OCI-LY7 (cell line): ENCODE results near the gene CHCHD1. TPM values are rescaled to one million over a fixed set of nuclear protein-coding genes. Genes with fewer than 3 reads are reported as not detected.

Experiments used
- BruUV-seq: library from RNA; stranded (reverse); fragments of 400-500 nt; replicated peaks from 2 replicates; lab custom pipeline; 2021; lab: Mats Ljungman, UMichigan
- CTCF ChIA-PET: fragments of 300-600 bp; sonication (Branson Sonifier 250); formaldehyde crosslinking; loops from one replicate; lab custom pipeline; 2022; ENCODE audit warnings: antibody characterized with exemption; ENCODE audit not compliant: unreplicated experiment; lab: Charles Lee
- POLR2A ChIA-PET: fragments of 300-600 bp; sonication (Branson Sonifier 250); formaldehyde crosslinking; loops from one replicate; lab custom pipeline; 2022; ENCODE audit warnings: antibody characterized with exemption; lab: Charles Lee
- DNase-seq: peaks from one replicate; pipeline ENCODE4 v3.0.0-alpha.2; 2015; ENCODE audit warnings: low spot score
- H2AFZ ChIP-seq: fragments of 200-600 bp; sonication (generic), shearing (Covaris generic); 2 replicates; pipeline ENCODE4 v1.6.1; 2014; ENCODE audit warnings: mild to moderate bottlenecking, antibody characterized with exemption, low read length, moderate library complexity
- H3K27ac ChIP-seq: fragments of 200-600 bp; sonication (generic); 2 replicates; pipeline ENCODE4 v1.5.1; 2014; ENCODE audit warnings: mixed run types, low read depth, mild to moderate bottlenecking, moderate library complexity, low read length, inconsistent platforms; ENCODE audit not compliant: poor library complexity, severe bottlenecking
- H3K36me3 ChIP-seq: fragments of 200-600 bp; sonication (generic); 2 replicates; pipeline ENCODE4 v1.6.1; 2014; ENCODE audit warnings: mild to moderate bottlenecking, antibody characterized with exemption, low read length, moderate library complexity, mixed read lengths; ENCODE audit not compliant: insufficient read depth
- H3K4me1 ChIP-seq: fragments of 200-600 bp; sonication (generic); 2 replicates; pipeline ENCODE4 v1.5.1; 2014; ENCODE audit warnings: mild to moderate bottlenecking, low read length; ENCODE audit not compliant: insufficient read depth, poor library complexity, severe bottlenecking
- H3K4me2 ChIP-seq: fragments of 200-600 bp; sonication (generic); 2 replicates; pipeline ENCODE4 v1.6.1; 2014; ENCODE audit warnings: mild to moderate bottlenecking, low read length
- H3K4me3 ChIP-seq: fragments of 200-600 bp; sonication (generic); 2 replicates; pipeline ENCODE4 v1.5.1; 2014; ENCODE audit warnings: mild to moderate bottlenecking, low read depth, low read length; ENCODE audit not compliant: poor library complexity, severe bottlenecking
- H3K79me2 ChIP-seq: fragments of 200-600 bp; sonication (generic); 2 replicates; pipeline ENCODE4 v1.6.1; 2016; ENCODE audit warnings: low read depth, mild to moderate bottlenecking, low read length, moderate library complexity, mixed read lengths; ENCODE audit not compliant: insufficient read depth
- H3K9me2 ChIP-seq: fragments of 200-600 bp; sonication (generic); 2 replicates; pipeline ENCODE4 v1.6.1; 2016; ENCODE audit warnings: mild to moderate bottlenecking, low read length, mixed read lengths; ENCODE audit not compliant: insufficient read depth
- H3K9me3 ChIP-seq: fragments of 200-600 bp; sonication (generic); 2 replicates; pipeline ENCODE4 v1.6.1; 2014; ENCODE audit warnings: mild to moderate bottlenecking, mixed run types, low read length, mixed read lengths
- H4K20me1 ChIP-seq: fragments of 200-600 bp; sonication (generic); 2 replicates; pipeline ENCODE4 v1.6.1; 2014; ENCODE audit warnings: mild to moderate bottlenecking, antibody characterized with exemption, low read length, moderate library complexity, mixed read lengths; ENCODE audit not compliant: insufficient read depth
- EZH2phosphoT487 ChIP-seq: fragments of 200-600 bp; sonication (generic); IDR thresholded peaks from 2 replicates; pipeline ENCODE4 v1.6.1; 2018; ENCODE audit warnings: low read depth, borderline replicate concordance, mild to moderate bottlenecking, mixed run types, antibody characterized with exemption, low read length, moderate library complexity, mixed read lengths
- intact Hi-C: fragments of 100-400 bp; cut with micrococcal nuclease; formaldehyde crosslinking; loops from one replicate; pipeline ENCODE4 v1.10.0; 2022; ENCODE audit not compliant: unreplicated experiment
- total RNA-seq, 2 experiments: library from RNA; depleted of rRNA in 1 of 2; stranded (reverse); fragments of >200 nt in 1 of 2; shearing (Covaris generic) in 1 of 2; gene quantifications; 2 replicates each; pipeline ENCODE4 v1.2.3, GENCODE V29; 2014 to 2022
- TF ChIP-seq, protein P1 (sequence below): fragments of 200-600 bp; sonication (generic); conservative IDR thresholded peaks from 2 replicates; pipeline ENCODE4 v1.5.1; 2014; ENCODE audit warnings: mild to moderate bottlenecking, antibody characterized with exemption, low read length, moderate library complexity, mixed read lengths

Gene CHCHD1
- total RNA-seq, 2 experiments from 2014 or later, result 36.6 to 55.6 TPM

DNA sequence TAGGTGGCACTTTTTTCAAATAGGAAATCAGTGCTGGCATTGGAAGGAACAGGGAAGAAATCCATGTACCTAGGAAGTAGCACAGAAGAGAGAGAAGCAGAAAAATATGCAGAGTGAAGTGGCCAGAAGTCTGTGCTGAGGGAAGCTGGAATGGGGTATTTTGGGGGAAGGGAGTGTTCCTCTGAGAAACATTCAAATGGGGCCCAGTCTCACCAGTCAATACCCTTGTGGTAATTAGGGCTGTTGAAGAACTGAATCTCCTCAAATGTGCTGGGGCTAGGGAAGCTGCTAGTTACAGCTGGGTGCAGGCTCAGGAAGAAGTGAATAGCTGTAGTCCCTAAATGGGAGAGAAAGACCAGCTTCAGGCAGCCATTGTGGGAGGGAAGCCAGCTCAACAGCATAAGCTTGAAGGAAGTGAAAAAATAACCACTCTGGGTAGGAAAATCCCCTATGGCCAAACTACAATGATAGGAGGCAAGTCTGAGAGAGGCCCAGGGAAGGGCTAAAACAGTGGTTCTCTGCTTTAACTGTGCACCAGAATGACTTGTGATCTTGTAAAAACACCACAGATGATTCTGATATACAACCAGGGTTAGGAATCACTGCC lies 21.9 kb downstream of the CHCHD1 start:
- peaks cover 86% of the 10 kb centered on the region for H3K36me3 ChIP-seq
- H3K4me2 ChIP-seq, result no peak overlapping the region; the same call in 1 of the 2 replicates
- H3K27ac ChIP-seq, result peak overlapping the region; percentile 9
- no peak for TF ChIP-seq EZH2phosphoT487
- TF ChIP-seq, protein P1, sequence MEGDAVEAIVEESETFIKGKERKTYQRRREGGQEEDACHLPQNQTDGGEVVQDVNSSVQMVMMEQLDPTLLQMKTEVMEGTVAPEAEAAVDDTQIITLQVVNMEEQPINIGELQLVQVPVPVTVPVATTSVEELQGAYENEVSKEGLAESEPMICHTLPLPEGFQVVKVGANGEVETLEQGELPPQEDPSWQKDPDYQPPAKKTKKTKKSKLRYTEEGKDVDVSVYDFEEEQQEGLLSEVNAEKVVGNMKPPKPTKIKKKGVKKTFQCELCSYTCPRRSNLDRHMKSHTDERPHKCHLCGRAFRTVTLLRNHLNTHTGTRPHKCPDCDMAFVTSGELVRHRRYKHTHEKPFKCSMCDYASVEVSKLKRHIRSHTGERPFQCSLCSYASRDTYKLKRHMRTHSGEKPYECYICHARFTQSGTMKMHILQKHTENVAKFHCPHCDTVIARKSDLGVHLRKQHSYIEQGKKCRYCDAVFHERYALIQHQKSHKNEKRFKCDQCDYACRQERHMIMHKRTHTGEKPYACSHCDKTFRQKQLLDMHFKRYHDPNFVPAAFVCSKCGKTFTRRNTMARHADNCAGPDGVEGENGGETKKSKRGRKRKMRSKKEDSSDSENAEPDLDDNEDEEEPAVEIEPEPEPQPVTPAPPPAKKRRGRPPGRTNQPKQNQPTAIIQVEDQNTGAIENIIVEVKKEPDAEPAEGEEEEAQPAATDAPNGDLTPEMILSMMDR, result no peak
- BruUV-seq, result no TSS peak
- H3K4me3 ChIP-seq, result no peak overlapping the region
- no peaks in the 10 kb centered on the region for H3K9me3 ChIP-seq
- no peaks in the 10 kb centered on the region for H3K9me2 ChIP-seq
- intact Hi-C loops, result no loop called here
- no peak overlapping the region for H2AFZ ChIP-seq
- no peaks in the 10 kb centered on the region for H3K79me2 ChIP-seq
- DNase-seq, result no peak
- ChIA-PET POLR2A (interaction anchor here (1.6 kb wide), 1 partner anchor 20 kb away, joined by 4 read pairs; no protein-coding TSS in a partner anchor), CTCF (no interaction called here)
- H4K20me1 ChIP-seq, result no peaks in the 10 kb centered on the region
- H3K4me1 ChIP-seq, result peaks cover 8% of the 10 kb centered on the region

DNA sequence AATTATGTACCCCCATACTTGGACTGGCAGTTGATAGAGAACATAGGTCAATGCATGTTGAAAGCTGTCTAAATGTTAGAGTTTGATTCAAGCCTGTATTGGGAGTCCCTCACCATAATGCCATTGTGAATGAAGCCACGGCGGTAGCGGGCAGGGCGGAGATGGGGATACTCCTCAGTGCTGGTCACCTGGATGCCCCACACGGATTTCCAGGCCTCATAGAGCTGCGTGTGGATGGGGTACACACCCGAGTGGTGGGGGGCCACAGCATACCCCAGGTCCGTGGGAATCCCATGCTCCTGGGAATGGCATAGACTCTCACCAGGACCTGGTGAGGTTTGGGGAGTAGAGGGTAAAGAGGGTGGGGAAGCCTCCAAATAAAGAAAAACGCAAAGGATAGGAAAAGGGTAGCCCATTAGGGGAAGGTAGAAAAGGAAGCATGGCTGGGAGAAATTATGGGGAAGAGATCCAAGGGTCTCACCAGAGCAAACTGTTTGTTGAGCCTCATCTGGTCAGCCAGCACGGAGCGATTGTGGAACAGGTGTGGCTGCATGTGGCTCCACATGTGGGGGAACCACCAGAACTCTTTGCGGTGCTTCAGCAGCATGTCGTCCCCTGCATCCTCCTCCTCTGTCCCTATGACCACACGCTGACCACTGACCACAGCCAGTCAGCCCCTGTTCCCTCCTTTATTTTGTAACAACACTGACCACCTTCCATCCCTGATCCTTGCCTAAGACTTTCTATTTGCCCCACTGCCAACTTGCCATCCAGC lies 24.5 kb downstream of the CHCHD1 start:
- no peak for DNase-seq
- Histone ChIP-seq H4K20me1 (no peaks in the 10 kb centered on the region), H3K4me3 (no peak overlapping the region), H3K4me1 (peaks cover 20% of the 10 kb centered on the region), H3K9me3 (no peaks in the 10 kb centered on the region), H3K27ac (no peak overlapping the region), H3K9me2 (no peaks in the 10 kb centered on the region), H2AFZ (no peak overlapping the region), H3K79me2 (peaks cover 14% of the 10 kb centered on the region; the same call in 1 of the 2 replicates), H3K4me2 (no peak overlapping the region), H3K36me3 (peaks cover 83% of the 10 kb centered on the region)
- ChIA-PET POLR2A (interaction anchor here (0.9 to 1.3 kb wide), 2 partner anchors 9 to 20 kb away, joined by 3 read pairs; no protein-coding TSS in a partner anchor), CTCF (no interaction called here)
- no TSS peak for BruUV-seq
- intact Hi-C loops, result no loop called here
- no peak for TF ChIP-seq EZH2phosphoT487
- TF ChIP-seq, protein P1, result no peak
